ENCODE results near the gene REPS2. TPM values are rescaled to one million over a fixed set of nuclear protein-coding genes. Genes with fewer than 3 reads are reported as not detected.

The REPS2 gene
- total RNA-seq, 1 experiment from 2014 or later: 1.1 TPM

Small RNA genes lying within 50 kb of the gene (small RNA-seq; reads per million reads assigned to genes)
- 0 reads per million in 2 experiments for gene RF00019
- 0 reads per million in 2 experiments for gene RF00190

Other genes starting within 250 kb of the REPS2 start
- 7.4 and 8.1 TPM in 2 replicates for gene CTPS2, start 234.0 kb upstream of the REPS2 start, total RNA-seq (2014; rRNA removed; shearing (Covaris generic))
- 33.7 and 35.0 TPM in 2 replicates for gene SYAP1, start 227.0 kb upstream of the REPS2 start, total RNA-seq (2014; rRNA removed; shearing (Covaris generic))
- 14.7 and 15.3 TPM in 2 replicates for gene TXLNG, start 160.2 kb upstream of the REPS2 start, total RNA-seq (2014; rRNA removed; shearing (Covaris generic))
- 101 and 107 TPM in 2 replicates for gene RBBP7, start 76.3 kb upstream of the REPS2 start, total RNA-seq (2014; rRNA removed; shearing (Covaris generic))